GM12878 (cell line): ENCODE results near the gene CTBP1. TPM values are rescaled to one million over a fixed set of nuclear protein-coding genes. Genes with fewer than 3 reads are reported as not detected.

Source experiments
- ATAC-seq: fragments of 200-7000 bp; cut with Tn5 transposase; 3 replicates; pipeline ENCODE4 v1.9.1; 2020; ENCODE audit warnings: mild to moderate bottlenecking, moderate library complexity
- BruUV-seq: library from RNA; stranded (reverse); fragments of 400-500 nt; replicated peaks from 2 replicates; lab custom pipeline; 2021; lab: Mats Ljungman, UMichigan
- CTCF ChIA-PET: fragments of 300-600 bp; sonication (Branson Sonifier 250); formaldehyde crosslinking; extraction: SDS; loops from one replicate; lab custom pipeline; 2021; ENCODE audit warnings: inconsistent platforms; lab: Yijun Ruan, JAX
- POLR2A ChIA-PET: fragments of 350-600 bp; formaldehyde crosslinking; extraction: SDS; loops from one replicate; lab custom pipeline; 2021; ENCODE audit warnings: inconsistent platforms; lab: Charles Lee
- RAD21 ChIA-PET: fragments of 300-600 bp; sonication (Branson Sonifier 250); formaldehyde crosslinking; loops from one replicate; lab custom pipeline; 2023; ENCODE audit warnings: antibody characterized with exemption; ENCODE audit not compliant: unreplicated experiment; lab: Charles Lee
- SMC1A ChIA-PET: fragments of 300-600 bp; sonication (Branson Sonifier 250); formaldehyde crosslinking; loops from one replicate; lab custom pipeline; 2023; ENCODE audit not compliant: unreplicated experiment, uncharacterized antibody; lab: Charles Lee
- DNase-seq: peaks from one replicate; pipeline ENCODE4 v3.0.0-alpha.2; 2011; ENCODE audit warnings: low read depth, low spot score
- FAIRE-seq: peaks from 3 replicates; lab custom pipeline; 2011; peaks lifted over from hg19 to GRCh38; lab: Jason Lieb, UNC
- H2AFZ ChIP-seq: 2 replicates; pipeline ENCODE4 v1.6.0; 2011; ENCODE audit warnings: low read depth, low read length, control low read depth; ENCODE audit not compliant: control insufficient read depth
- H3K27ac ChIP-seq: 2 replicates; pipeline ENCODE4 v1.5.1; 2011; ENCODE audit warnings: control low read depth; ENCODE audit not compliant: control insufficient read depth, insufficient read depth
- H3K27me3 ChIP-seq, 2 experiments: replicated peaks in 1 of 2; 2 replicates each; pipeline versions ENCODE4 v1.6.0 to v1.6.1; 2011; ENCODE audit warnings: low read length in 1 of 2; ENCODE audit not compliant: control insufficient read depth in 2 of 2, insufficient read depth in 2 of 2
- H3K36me3 ChIP-seq, 2 experiments: 2 replicates each; pipeline ENCODE4 v1.5.1; 2011; ENCODE audit warnings: low read length in 1 of 2; ENCODE audit not compliant: control insufficient read depth in 2 of 2, insufficient read depth in 2 of 2
- H3K4me1 ChIP-seq: 2 replicates; pipeline ENCODE4 v1.6.1; 2011; ENCODE audit warnings: mild to moderate bottlenecking, low read length, moderate library complexity, mixed read lengths; ENCODE audit not compliant: control insufficient read depth, insufficient read depth
- H3K4me2 ChIP-seq: 2 replicates; pipeline ENCODE4 v1.6.0; 2011; ENCODE audit warnings: control low read depth; ENCODE audit not compliant: control insufficient read depth, insufficient read depth
- H3K4me3 ChIP-seq: fragments of 200-600 bp; sonication (generic); 2 replicates; pipeline ENCODE4 v1.5.1; 2016
- H3K79me2 ChIP-seq: 2 replicates; pipeline ENCODE4 v1.6.0; 2011; ENCODE audit warnings: low read length; ENCODE audit not compliant: control insufficient read depth, insufficient read depth
- H3K9ac ChIP-seq: 2 replicates; pipeline ENCODE4 v1.8.0; 2011; ENCODE audit warnings: low read length, control low read depth, mixed read lengths; ENCODE audit not compliant: control insufficient read depth, insufficient read depth
- H3K9me3 ChIP-seq: replicated peaks from 3 replicates; pipeline ENCODE4 v1.5.1; 2011; ENCODE audit warnings: mild to moderate bottlenecking, low read length; ENCODE audit not compliant: control insufficient read depth, insufficient read depth
- H4K20me1 ChIP-seq: 2 replicates; pipeline ENCODE4 v1.6.0; 2011; ENCODE audit not compliant: control insufficient read depth, insufficient read depth
- BRCA1 ChIP-seq: IDR thresholded peaks from 2 replicates; pipeline ENCODE4 v1.6.1; 2011; ENCODE audit warnings: low read depth, low read length, improper control_type of control experiment
- CEBPB ChIP-seq, 2 experiments: fragments of 150-350 bp in 1 of 2; IDR thresholded peaks; 2 replicates each; pipeline ENCODE4 v1.6.1; 2012 to 2014; ENCODE audit warnings: low read depth in 2 of 2, low read length in 2 of 2, borderline replicate concordance in 1 of 2, inconsistent platforms in 1 of 2
- FOXM1 ChIP-seq: IDR thresholded peaks from 2 replicates; pipeline ENCODE4 v1.6.1; 2012; ENCODE audit warnings: low read depth, mild to moderate bottlenecking, inconsistent platforms, low read length, moderate library complexity
- IRF3 ChIP-seq: fragments of 450-650 bp; IDR thresholded peaks from 2 replicates; pipeline ENCODE4 v1.6.1; 2014; ENCODE audit warnings: mild to moderate bottlenecking
- MTA2 ChIP-seq: fragments of 450-650 bp; IDR thresholded peaks from 2 replicates; pipeline ENCODE4 v1.6.1; 2016; ENCODE audit warnings: low read depth, mild to moderate bottlenecking, moderate library complexity
- MYB ChIP-seq: fragments of 150-350 bp; IDR thresholded peaks from 2 replicates; pipeline ENCODE4 v1.6.1; 2014; ENCODE audit warnings: mild to moderate bottlenecking, low read depth, low read length, borderline replicate concordance
- SIX5 ChIP-seq: IDR thresholded peaks from 2 replicates; pipeline ENCODE4 v1.6.1; 2011; ENCODE audit warnings: mild to moderate bottlenecking, low read depth, low read length, moderate library complexity; ENCODE audit not compliant: severe bottlenecking
- SMAD5 ChIP-seq: IDR thresholded peaks from 2 replicates; pipeline ENCODE4 v1.6.1; 2016; ENCODE audit warnings: antibody characterized with exemption, low read depth
- SP1 ChIP-seq: IDR thresholded peaks from one replicate; pipeline ENCODE4 v1.6.1; 2011; ENCODE audit warnings: low read depth, low read length
- TAF1 ChIP-seq: IDR thresholded peaks from 2 replicates; pipeline ENCODE4 v1.6.1; 2011; ENCODE audit warnings: mild to moderate bottlenecking, low read depth, low read length, borderline replicate concordance
- TCF7 ChIP-seq: IDR thresholded peaks from 2 replicates; pipeline ENCODE4 v1.6.1; 2014; ENCODE audit warnings: antibody characterized with exemption, borderline replicate concordance
- ZNF24 ChIP-seq: fragments of 450-650 bp; IDR thresholded peaks from 2 replicates; pipeline ENCODE4 v1.6.1; 2017; ENCODE audit warnings: antibody characterized with exemption, mild to moderate bottlenecking
- WGBS: methylation state at CpG from one replicate; pipeline ENCODE4 v1.1.6; 2016; ENCODE audit warnings: low lambda C conversion rate; ENCODE audit not compliant: insufficient replicate concordance, insufficient coverage; ENCODE audit errors: missing lambda C conversion rate; 5-methylcytosine and 5-hydroxymethylcytosine counted together
- in situ Hi-C: fragments of 300-500 bp; cut with MboI; formaldehyde crosslinking; loops from 9 replicates; pipeline ENCODE4 v1.14.3; 2018; ENCODE audit warnings: mixed read lengths
- intact Hi-C: fragments of 100-400 bp; cut with micrococcal nuclease; formaldehyde crosslinking; loops from one replicate; pipeline ENCODE4 v1.14.2; 2022; ENCODE audit not compliant: unreplicated experiment
- polyA plus RNA-seq, 11 experiments: library from polyadenylated mRNA; depleted of rRNA in 4 of 11; unstranded in 6 of 11; stranded (reverse) in 5 of 11; fragments of >200 nt; fragmentation: Nextera tagmentation in 4 of 11; fragmentation: Illumina TruSeq in 1 of 11; extraction: Ambion mirVana in 4 of 11; extraction: Trizol in 1 of 11; gene quantifications; 1 replicate in 1 of 11; 2 replicates in 10 of 11; pipeline versions ENCODE4 v1.2.1 to v1.2.3, GENCODE V29; 2011 to 2016; ENCODE audit warnings: inconsistent platforms in 2 of 11, missing spikeins in 2 of 11, low read depth in 1 of 11
- total RNA-seq, 4 experiments: library from RNA; depleted of rRNA in 3 of 4; stranded (reverse); fragments of >200 nt in 3 of 4; fragmentation: Illumina TruSeq in 1 of 4; extraction: Trizol in 1 of 4; gene quantifications; 2 replicates each; pipeline versions ENCODE4 v1.2.1 to v1.2.3, GENCODE V29; 2013 to 2021

The CTBP1 gene
- total and polyA plus RNA-seq, 10 of the 15 experiments (the other 5 are each of a cell fraction or from before 2014, with no cell fraction given): 7.4 to 182 (median 63.1) TPM

GRCh38 chr4:1244081-1244977, 4.6 kb downstream of the CTBP1 start:
- ATAC-seq: no peak
- intact Hi-C loops (no loop called here), in situ Hi-C loops (no loop called here)
- H3K9me3 ChIP-seq: no peaks in the 10 kb centered on the region
- ChIA-PET RAD21 (interaction anchor here (1.4 kb wide), 1 partner anchor 29 kb away, joined by 3 read pairs; no protein-coding TSS in a partner anchor), CTCF (no interaction called here), POLR2A (interaction anchor here (1.0 kb wide), 1 partner anchor 103 kb away, joined by 3 read pairs; no protein-coding TSS in a partner anchor), SMC1A (interaction anchor here (1.0 kb wide), 1 partner anchor 102 kb away, joined by 5 read pairs; the partner anchor contains the start of gene UVSSA)
- no peak overlapping the region for H3K4me3 ChIP-seq
- H3K79me2 ChIP-seq: peaks cover 68% of the 10 kb centered on the region
- H3K4me2 ChIP-seq: 0 out of 2 replicates have a peak overlapping the region, but pooled peaks have one; percentile 2
- H3K36me3 ChIP-seq: peaks cover 4 to 22% of the 10 kb centered on the region in 2 experiments; a peak in 3 of 4 replicates
- BruUV-seq: no TSS peak
- no peaks in the 10 kb centered on the region for H3K27me3 ChIP-seq
- H3K4me1 ChIP-seq: peaks cover 14% of the 10 kb centered on the region
- no peak overlapping the region for H2AFZ ChIP-seq
- no peak for DNase-seq
- no peak overlapping the region for H3K27ac ChIP-seq
- H3K9ac ChIP-seq: no peak overlapping the region
- H4K20me1 ChIP-seq: peaks cover 7% of the 10 kb centered on the region; the same call in 1 of the 2 replicates
- TF ChIP-seq SMAD5 (no peak), SIX5 (no peak), CEBPB (IDR thresholded peaks at IDR 0.05; ENCODE audit: borderline replicate concordance in 1 of 2, low read depth in 2 of 2, low read length in 2 of 2) (no peak), ZNF24 (no peak), FOXM1 (no peak), BRCA1 (no peak), MTA2 (no peak), IRF3 (no peak), SP1 (no peak), MYB (no peak), TCF7 (no peak), TAF1 (no peak)
- 85% methylated on average over 30 of the region's 33 CpGs for WGBS
- FAIRE-seq: no peak
